GM13976 (cell line): ENCODE data around the gene CBFA2T3.

Experiments
- DNase-seq: peaks from one replicate; pipeline ENCODE4 v3.0.0; 2012; ENCODE audit warnings: low spot score
- in situ Hi-C: fragments of 300-500 bp; cut with MboI; formaldehyde crosslinking; loops from one replicate; pipeline ENCODE4 v1.12.0; 2022; ENCODE audit warnings: low sequenced_read_pairs, mixed read lengths, inconsistent platforms; ENCODE audit not compliant: unreplicated experiment
- TF ChIP-seq, protein P1 (sequence below): IDR thresholded peaks from 2 replicates; pipeline ENCODE4 v1.5.1; 2012; ENCODE audit warnings: borderline replicate concordance, mild to moderate bottlenecking; ENCODE audit not compliant: insufficient read depth; ENCODE audit errors: extremely low read depth, missing control alignments, control extremely low read depth

The CBFA2T3 gene

DNA sequence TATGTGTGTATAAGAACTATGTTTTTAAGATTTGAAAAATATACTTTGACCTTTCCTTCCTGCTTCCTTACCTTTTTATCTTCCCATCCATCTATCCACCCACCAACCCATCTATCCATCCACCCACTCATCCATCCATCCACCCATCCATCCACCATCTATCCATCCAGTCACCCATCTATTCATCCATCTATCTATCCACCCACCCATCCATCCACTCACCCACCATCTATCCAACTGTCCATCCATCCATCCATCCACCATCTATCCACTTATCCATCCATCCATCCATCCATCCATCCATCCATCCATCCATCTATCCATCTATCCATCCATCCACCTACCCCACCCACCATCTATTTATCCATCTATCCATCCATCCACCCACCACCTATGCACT is 12.4 kb downstream of the CBFA2T3 start:
- TF ChIP-seq, protein P1, sequence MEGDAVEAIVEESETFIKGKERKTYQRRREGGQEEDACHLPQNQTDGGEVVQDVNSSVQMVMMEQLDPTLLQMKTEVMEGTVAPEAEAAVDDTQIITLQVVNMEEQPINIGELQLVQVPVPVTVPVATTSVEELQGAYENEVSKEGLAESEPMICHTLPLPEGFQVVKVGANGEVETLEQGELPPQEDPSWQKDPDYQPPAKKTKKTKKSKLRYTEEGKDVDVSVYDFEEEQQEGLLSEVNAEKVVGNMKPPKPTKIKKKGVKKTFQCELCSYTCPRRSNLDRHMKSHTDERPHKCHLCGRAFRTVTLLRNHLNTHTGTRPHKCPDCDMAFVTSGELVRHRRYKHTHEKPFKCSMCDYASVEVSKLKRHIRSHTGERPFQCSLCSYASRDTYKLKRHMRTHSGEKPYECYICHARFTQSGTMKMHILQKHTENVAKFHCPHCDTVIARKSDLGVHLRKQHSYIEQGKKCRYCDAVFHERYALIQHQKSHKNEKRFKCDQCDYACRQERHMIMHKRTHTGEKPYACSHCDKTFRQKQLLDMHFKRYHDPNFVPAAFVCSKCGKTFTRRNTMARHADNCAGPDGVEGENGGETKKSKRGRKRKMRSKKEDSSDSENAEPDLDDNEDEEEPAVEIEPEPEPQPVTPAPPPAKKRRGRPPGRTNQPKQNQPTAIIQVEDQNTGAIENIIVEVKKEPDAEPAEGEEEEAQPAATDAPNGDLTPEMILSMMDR, result no peak

DNA sequence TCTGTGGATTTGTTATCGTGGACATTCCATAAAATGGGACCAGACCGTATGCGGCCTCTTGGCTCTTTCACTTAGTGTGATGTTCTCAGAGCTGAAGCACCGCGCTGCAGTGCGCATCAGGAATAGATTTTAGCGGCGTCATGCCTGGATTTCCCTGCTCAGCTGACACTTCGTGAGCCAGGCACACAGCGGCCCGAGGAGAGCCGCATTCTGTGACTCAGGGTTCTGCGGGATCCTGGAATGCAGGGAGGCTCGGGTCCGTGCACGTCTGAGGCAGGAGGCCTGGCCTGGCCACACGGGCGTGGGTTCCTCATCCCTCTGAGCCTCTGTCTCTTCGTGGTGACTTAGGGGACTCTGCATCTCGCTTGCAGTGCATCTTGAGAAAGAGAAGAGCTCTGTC is 13.4 kb downstream of the CBFA2T3 start:
- TF ChIP-seq, protein P1, result no peak
- in situ Hi-C loops, result no loop called here
- no peak for DNase-seq

More for the DNA sequence above, 12.4 kb downstream of the CBFA2T3 start:
- no peak for DNase-seq
- in situ Hi-C loops, result no loop called here

DNA sequence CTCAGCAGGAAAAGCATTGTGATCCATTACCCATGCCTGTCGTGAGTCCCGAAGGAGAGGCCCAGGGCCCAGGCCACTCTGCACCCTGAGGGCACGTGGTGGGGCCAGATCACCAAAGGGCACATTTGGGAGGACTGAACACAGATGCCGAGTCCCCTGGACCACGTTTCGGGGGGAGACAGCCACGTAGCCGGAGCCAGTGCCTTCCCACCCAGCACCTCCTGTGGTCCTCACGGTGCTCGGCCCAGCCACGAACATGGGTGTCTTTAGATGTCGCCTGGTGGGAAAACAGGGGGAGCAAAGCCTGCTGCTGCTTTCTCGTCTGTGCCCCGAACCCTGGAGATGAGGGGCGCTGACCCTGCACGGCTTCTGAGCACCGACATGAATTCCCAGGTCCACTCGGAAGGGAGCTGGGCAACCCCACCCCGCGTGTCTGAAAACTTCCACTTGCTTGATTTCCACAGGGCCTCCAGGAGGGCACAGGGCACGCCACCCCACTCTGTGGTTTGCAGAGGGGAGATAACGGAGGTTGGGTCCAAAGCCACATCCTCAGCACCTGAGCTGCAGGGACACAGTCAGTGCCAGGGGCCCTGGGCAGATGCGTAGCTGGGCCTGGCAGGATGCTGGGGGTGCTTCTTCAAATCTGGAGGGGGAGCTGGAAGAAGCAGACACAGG is 14.4 kb downstream of the CBFA2T3 start:
- in situ Hi-C loops, result no loop called here
- no peak for DNase-seq
- TF ChIP-seq, protein P1, result no peak

DNA sequence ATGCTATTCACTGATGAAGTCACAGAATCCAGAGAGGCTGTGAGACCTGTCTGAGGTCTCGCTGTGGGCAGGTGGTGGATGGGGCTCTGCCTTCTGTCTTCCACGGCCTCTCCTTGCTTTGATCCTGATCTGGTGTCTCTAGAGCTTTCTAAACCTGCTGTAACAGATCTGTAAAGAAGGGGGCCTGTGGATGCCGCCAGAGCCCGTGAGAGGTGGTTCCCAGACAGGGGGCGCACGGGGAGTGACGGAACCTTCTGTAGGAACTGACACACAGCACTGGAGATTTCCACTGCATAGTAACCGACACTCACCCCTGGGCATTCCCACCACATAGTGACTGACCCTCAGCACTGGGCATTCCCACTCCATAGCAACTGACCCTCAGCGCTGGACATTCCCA is 16.0 kb downstream of the CBFA2T3 start:
- in situ Hi-C loops, result no loop called here
- DNase-seq, result no peak
- TF ChIP-seq, protein P1, result no peak

DNA sequence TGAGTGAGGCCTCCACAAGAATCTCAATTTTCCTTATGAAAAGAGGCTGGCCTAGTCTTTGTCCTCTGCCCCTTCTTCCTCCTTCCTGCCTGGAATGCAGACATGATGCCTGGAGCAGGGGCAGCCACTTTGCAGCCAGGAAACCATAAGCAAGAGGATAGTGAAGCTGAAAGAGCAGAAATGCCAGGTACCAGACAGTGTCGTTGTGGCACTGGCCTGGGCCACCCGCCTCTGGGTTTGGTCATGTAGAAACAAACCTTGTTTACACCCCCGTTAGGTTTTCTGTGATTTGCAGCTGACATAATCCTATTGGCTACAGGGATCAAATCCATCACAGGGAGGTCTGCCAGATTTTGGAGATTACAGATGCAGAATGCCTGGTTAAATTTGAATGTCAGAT is 16.5 kb downstream of the CBFA2T3 start:
- no peak for DNase-seq
- in situ Hi-C loops, result no loop called here
- TF ChIP-seq, protein P1, result no peak

DNA sequence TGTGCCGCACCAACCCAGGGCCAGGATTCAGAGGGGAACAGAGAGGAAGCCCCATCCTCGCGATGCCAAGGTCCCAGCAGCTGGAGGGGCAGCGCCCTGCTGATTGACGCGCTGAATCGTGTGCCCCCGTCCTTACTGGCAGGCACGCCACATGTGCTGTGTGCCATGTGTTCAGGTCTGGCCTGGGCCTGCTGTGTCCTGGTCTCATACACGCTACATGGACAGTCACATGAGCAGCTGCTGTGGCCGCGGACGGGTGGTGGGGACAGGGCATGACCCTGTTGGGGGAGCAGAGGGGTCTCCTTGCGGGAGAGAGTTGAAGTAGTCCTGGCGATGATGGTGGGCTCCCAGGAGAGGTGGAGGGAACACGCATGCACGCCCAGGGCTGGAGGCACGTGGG is 18.0 kb downstream of the CBFA2T3 start:
- DNase-seq, result no peak
- TF ChIP-seq, protein P1, result no peak
- in situ Hi-C loops, result no loop called here
